ENCODE data around the gene CLTCL1.
A peak's percentile ranks its signal among the peaks of the same experiment; 100 is the strongest.

The CLTCL1 gene

DNA sequence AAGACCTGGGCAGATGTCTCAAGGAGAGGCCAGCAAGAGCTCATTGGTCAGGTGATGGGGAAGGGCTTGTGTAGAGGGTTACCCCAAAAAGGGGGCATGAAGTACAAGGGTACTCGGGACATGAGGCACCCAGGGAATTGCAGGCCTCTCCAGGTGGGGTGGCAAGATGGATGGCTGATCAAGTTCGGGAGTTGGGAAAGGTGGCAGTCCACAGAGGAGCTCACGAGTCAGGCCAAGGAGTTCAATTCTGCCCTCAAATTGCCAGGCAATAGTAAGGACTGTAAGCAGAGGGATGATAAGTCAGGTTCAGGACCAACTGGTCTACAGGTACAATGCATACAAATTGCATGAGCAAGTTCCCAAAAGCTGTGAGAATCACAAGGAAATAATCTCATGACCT is 70.7 kb downstream of the CLTCL1 start:
- no peak overlapping the region for H3K4me3 Mint-ChIP-seq
- no peak overlapping the region for H3K27ac Mint-ChIP-seq (ENCODE audit: low read depth)
- H3K36me3 Mint-ChIP-seq (ENCODE audit: insufficient read depth), result peaks cover 6% of the 10 kb centered on the region
- no peak for DNase-seq (ENCODE audit: low spot score in 2 of 2)
- no peaks in the 10 kb centered on the region for H3K27me3 Mint-ChIP-seq
- no peak for ATAC-seq (replicated peaks; ENCODE audit: extremely low read depth, poor library complexity, severe bottlenecking)
- H3K4me1 Mint-ChIP-seq, result peaks cover 5% of the 10 kb centered on the region
- no peaks in the 10 kb centered on the region for H3K9me3 Mint-ChIP-seq

DNA sequence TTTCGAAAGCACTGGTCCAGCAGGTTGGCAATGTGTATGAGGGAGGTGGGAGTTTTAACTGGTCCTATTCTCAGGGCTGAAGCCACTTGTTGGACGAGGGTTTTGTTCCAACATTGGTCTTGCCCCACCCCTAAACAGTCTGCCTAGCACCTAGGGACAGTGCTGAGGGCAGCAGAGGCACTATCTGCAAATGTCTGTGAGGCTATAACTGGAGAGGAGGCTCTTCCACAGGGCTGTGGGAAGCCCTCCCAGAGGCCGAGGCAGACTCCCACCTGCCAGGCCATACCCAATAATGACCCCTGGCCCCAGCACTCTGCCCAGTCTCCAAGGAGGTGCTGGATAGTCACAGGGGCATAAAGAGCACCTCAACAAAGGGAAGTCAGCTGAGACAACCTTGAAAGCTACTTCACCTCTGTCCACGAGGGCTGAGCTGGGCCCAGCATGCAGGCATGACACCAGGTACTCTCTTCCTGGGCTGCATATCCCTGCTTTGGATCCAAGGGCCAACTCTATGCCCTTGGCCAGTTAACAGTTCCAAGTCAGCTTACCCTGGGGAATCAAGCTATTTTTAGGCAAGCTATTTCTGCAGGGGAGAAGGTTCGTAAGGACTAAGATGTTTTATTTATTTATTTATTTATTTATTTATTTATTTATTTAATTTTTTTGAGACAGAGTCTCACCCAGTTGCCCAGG is 72.8 kb downstream of the CLTCL1 start:
- no peak for ATAC-seq (replicated peaks; ENCODE audit: extremely low read depth, poor library complexity, severe bottlenecking)
- DNase-seq (ENCODE audit: low spot score in 2 of 2), result no peak
- H3K27ac Mint-ChIP-seq (ENCODE audit: low read depth), result no peak overlapping the region
- no peaks in the 10 kb centered on the region for H3K27me3 Mint-ChIP-seq
- H3K4me3 Mint-ChIP-seq, result no peak overlapping the region
- H3K9me3 Mint-ChIP-seq, result no peaks in the 10 kb centered on the region
- H3K36me3 Mint-ChIP-seq (ENCODE audit: insufficient read depth), result peaks cover 6% of the 10 kb centered on the region
- H3K4me1 Mint-ChIP-seq, result peaks cover 5% of the 10 kb centered on the region

DNA sequence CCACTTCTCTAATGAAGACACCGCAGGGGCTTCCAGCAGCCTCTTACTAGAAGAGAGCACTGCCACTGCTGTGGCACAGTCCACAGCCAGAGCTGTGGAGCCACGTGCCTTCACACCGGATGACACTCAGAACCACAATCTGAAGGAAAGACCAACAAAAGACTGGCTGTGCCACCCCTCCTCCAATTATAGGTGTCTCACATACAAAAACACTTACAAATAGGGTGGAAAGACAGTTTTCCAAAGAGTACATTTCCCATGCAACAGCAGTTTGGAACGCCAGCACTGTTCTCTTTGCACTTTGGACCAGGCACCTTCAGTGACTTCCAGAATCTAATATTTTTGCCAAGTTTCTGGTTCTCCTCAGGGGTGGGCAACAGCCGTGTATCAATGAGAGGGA is 74.9 kb downstream of the CLTCL1 start:
- DNase-seq (ENCODE audit: low spot score in 2 of 2) (no peak), ATAC-seq (replicated peaks; ENCODE audit: extremely low read depth, poor library complexity, severe bottlenecking) (peak; percentile 70)
- Mint-ChIP-seq H3K9me3 (no peaks in the 10 kb centered on the region), H3K4me3 (no peak overlapping the region), H3K27ac (ENCODE audit: low read depth) (no peak overlapping the region), H3K4me1 (peaks cover 5% of the 10 kb centered on the region), H3K27me3 (peaks cover 11% of the 10 kb centered on the region), H3K36me3 (ENCODE audit: insufficient read depth) (peaks cover 6% of the 10 kb centered on the region)

DNA sequence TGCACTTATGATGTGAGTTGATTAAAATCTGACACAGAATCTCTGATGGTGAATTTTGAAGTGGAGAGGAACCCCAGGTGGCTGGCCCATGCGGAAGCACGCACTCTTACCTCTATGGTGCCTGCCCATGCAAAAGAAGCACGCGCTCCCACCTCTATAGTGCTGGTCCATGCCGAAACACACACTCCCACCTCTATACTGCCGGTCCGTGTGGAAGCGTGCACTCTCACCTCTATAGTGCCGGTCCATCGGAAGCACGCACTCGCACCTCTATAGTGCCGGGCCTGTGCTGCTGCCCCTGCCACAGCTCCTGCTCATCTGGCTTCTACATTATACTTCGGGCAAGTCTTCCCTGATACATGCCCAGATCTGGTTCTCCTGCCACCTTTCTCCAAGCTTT is 76.2 kb downstream of the CLTCL1 start:
- Mint-ChIP-seq H3K9me3 (no peaks in the 10 kb centered on the region), H3K27ac (ENCODE audit: low read depth) (no peak overlapping the region), H3K27me3 (peaks cover 11% of the 10 kb centered on the region), H3K36me3 (ENCODE audit: insufficient read depth) (peaks cover 3% of the 10 kb centered on the region), H3K4me1 (peaks cover 5% of the 10 kb centered on the region), H3K4me3 (no peak overlapping the region)
- ATAC-seq (replicated peaks; ENCODE audit: extremely low read depth, poor library complexity, severe bottlenecking) (no peak), DNase-seq (ENCODE audit: low spot score in 2 of 2) (no peak)

DNA sequence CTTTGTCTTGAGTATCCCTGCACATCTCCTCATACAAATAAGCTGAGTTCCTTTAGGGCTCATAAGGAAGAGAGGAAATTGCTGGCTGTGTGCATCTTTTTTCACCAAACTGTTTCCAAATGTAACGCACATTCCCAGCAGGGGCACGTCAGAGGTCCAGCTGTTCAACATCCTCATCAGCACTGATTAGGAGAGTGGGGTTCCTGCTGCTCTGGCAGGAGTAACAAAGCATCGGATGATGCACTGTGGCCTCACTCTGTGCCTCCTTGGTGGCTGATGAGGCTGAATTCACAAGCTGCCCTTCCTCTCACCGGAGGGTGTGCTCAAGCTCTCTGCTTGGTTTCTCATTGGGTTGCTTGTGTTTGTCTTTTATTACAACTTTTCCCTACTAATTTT is 77.4 kb downstream of the CLTCL1 start:
- Mint-ChIP-seq H3K27ac (ENCODE audit: low read depth) (no peak overlapping the region), H3K9me3 (no peaks in the 10 kb centered on the region), H3K4me3 (no peak overlapping the region), H3K36me3 (ENCODE audit: insufficient read depth) (peaks cover 3% of the 10 kb centered on the region), H3K27me3 (peaks cover 24% of the 10 kb centered on the region), H3K4me1 (peaks cover 5% of the 10 kb centered on the region)
- no peak for DNase-seq (ENCODE audit: low spot score in 2 of 2)
- ATAC-seq (replicated peaks; ENCODE audit: extremely low read depth, poor library complexity, severe bottlenecking), result no peak

DNA sequence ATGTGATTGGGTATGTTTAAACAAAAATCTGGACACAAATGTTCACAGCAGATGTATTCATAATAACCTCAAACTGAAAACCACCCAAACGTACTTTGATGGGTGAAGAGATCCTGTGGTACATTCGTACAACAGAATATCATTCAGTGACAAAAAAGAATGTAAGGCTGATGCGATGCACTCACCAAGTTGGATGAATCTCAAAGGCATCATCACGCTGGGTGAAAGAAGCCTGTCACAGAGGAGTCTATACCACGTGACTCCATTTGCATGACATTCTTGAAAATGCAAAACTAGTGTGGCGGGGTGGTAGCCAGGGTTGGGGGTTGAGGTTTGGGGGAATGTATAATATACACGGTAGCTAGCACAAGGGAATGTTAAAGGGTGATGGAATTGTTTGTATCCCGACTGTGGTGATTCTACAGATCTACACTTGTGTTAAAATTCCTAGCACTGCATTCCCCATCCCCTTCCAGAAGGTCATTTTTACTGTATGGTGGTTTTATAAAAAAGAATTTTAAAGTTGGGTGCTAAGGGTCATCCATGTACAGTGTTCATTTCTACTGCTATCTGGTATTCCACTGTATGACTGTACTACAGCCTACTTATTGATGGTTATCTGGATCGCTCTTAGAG is 78.0 kb downstream of the CLTCL1 start:
- Mint-ChIP-seq H3K36me3 (ENCODE audit: insufficient read depth) (peaks cover 3% of the 10 kb centered on the region), H3K27ac (ENCODE audit: low read depth) (no peak overlapping the region), H3K9me3 (no peaks in the 10 kb centered on the region), H3K4me1 (peaks cover 5% of the 10 kb centered on the region), H3K4me3 (no peak overlapping the region), H3K27me3 (peaks cover 29% of the 10 kb centered on the region)
- no peak for ATAC-seq (replicated peaks; ENCODE audit: extremely low read depth, poor library complexity, severe bottlenecking)
- DNase-seq (ENCODE audit: low spot score in 2 of 2), result no peak

DNA sequence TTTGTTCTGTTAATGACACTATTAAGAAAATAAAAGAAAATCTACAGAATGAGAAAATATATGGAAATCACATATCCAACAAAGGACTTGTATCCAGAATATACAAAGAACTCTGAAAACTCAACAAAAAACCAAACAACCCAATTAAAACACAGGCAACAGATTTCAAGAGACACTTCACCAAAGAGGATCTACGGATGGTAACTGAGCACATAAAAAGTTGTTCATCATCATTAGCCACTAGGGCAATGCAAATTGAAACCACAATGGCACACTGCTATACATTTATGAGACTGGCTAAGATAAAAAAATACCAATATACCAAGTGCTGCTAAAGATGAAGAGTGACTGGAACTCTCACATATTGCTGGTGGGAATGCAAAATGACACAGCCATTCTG is 78.5 kb downstream of the CLTCL1 start:
- DNase-seq (ENCODE audit: low spot score in 2 of 2), result no peak
- peaks cover 35% of the 10 kb centered on the region for H3K27me3 Mint-ChIP-seq
- no peak overlapping the region for H3K27ac Mint-ChIP-seq (ENCODE audit: low read depth)
- peaks cover 3% of the 10 kb centered on the region for H3K36me3 Mint-ChIP-seq (ENCODE audit: insufficient read depth)
- no peak for ATAC-seq (replicated peaks; ENCODE audit: extremely low read depth, poor library complexity, severe bottlenecking)
- H3K4me3 Mint-ChIP-seq, result no peak overlapping the region
- H3K4me1 Mint-ChIP-seq, result peaks cover 5% of the 10 kb centered on the region
- no peaks in the 10 kb centered on the region for H3K9me3 Mint-ChIP-seq

DNA sequence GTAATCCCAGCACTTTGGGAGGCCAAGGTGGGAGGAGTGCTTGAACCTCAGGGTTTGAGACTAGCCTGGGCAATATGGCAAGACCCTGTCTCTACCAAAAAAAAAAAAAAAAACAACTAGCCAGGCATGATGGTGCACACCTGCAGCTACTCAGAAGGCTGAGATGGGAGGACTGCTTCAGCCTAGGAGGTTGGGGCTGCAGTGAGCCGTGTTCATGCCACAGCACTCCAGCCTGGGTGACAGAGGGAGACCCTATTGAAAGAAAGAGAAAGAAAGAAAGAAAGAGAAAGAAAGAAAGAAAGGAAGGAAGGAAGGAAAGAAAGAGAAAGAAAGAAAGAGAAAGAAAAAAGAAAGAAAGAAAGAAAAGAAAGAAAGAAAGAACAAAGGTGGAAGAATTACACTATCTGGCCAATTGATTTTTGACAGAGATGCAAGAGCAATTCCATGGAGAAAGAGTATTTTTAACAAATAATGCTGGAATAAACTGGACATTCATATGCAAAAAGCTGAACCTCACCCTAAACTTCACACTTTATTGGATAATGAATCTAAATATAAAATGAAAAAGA is 79.1 kb downstream of the CLTCL1 start:
- ATAC-seq (replicated peaks; ENCODE audit: extremely low read depth, poor library complexity, severe bottlenecking) (no peak), DNase-seq (ENCODE audit: low spot score in 2 of 2) (no peak)
- Mint-ChIP-seq H3K4me1 (peaks cover 5% of the 10 kb centered on the region), H3K9me3 (no peaks in the 10 kb centered on the region), H3K36me3 (ENCODE audit: insufficient read depth) (peaks cover 3% of the 10 kb centered on the region), H3K27me3 (peaks cover 41% of the 10 kb centered on the region), H3K4me3 (no peak overlapping the region), H3K27ac (ENCODE audit: low read depth) (no peak overlapping the region)

DNA sequence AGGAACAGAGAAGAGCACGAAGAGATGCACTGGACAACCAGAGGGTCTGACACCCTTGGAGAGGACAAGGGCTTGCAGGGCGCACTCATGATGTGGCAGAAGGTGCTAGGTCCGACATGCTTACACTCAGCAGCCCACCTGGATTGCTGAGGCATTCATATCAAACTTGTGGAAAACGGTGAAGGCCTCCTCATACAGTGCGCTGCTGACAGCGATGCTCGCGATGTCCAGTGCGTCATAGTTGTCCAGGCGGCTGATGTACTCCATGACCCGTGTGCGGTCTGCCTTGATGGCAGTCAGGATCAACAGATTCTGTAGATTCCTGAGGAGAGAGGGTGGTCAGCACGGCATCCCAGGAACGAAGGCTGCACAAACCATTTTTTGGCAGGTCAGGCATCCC is 81.3 kb downstream of the CLTCL1 start:
- Mint-ChIP-seq H3K9me3 (no peaks in the 10 kb centered on the region), H3K4me3 (no peak overlapping the region), H3K4me1 (no peaks in the 10 kb centered on the region), H3K27ac (ENCODE audit: low read depth) (no peak overlapping the region), H3K27me3 (peaks cover 43% of the 10 kb centered on the region), H3K36me3 (ENCODE audit: insufficient read depth) (no peaks in the 10 kb centered on the region)
- no peak for ATAC-seq (replicated peaks; ENCODE audit: extremely low read depth, poor library complexity, severe bottlenecking)
- DNase-seq (ENCODE audit: low spot score in 2 of 2), result no peak

DNA sequence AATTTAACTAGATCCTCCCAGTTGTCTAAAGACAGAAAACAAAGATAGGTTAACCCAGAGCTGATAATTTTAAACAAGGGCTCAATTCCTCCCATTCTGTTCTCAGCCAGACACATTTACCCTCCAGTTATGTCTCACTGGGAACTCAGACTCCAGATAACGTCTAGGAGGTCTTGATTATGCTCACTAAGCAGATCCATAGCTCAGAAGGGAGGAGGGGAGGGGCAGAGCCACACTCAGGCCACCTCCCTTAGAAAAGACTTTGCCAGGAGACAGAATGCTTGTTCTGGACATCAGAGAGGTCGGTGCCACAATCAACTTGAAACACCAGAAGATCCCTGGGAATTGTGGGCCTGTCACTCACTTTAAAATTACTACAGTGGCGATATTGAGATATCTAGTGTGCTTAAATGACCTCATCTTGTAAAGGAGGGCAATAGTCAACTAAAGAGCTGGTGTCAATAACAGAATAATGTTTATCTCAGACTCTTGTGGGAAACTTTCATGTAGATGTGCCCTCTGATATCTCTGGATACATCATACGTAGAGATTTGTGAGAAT is 83.2 kb downstream of the CLTCL1 start:
- ATAC-seq (replicated peaks; ENCODE audit: extremely low read depth, poor library complexity, severe bottlenecking) (no peak), DNase-seq (ENCODE audit: low spot score in 2 of 2) (no peak)
- Mint-ChIP-seq H3K27me3 (peaks cover 55% of the 10 kb centered on the region), H3K36me3 (ENCODE audit: insufficient read depth) (no peaks in the 10 kb centered on the region), H3K27ac (ENCODE audit: low read depth) (no peak overlapping the region), H3K4me1 (no peaks in the 10 kb centered on the region), H3K9me3 (no peaks in the 10 kb centered on the region), H3K4me3 (no peak overlapping the region)

DNA sequence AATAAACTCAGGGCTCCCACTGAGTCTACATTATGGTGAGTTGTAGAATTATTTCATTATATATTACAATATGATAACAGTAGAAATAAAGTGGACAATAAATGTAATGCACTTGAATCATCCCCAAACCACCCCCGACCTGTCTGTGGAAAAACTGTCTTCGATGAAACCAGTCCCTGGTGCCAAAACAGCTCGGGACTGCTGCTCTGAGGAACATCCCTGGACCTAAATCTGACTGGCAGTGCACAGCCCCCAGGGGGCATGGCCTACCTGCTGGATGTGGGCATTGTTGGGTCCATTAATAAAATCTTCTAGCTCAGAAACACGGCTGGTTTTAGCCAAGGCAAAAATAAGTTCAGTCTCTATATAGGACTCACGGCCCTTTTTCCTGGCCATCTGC is 83.6 kb downstream of the CLTCL1 start:
- Mint-ChIP-seq H3K36me3 (ENCODE audit: insufficient read depth) (no peaks in the 10 kb centered on the region), H3K27ac (ENCODE audit: low read depth) (no peak overlapping the region), H3K4me3 (no peak overlapping the region), H3K9me3 (no peaks in the 10 kb centered on the region), H3K4me1 (no peaks in the 10 kb centered on the region), H3K27me3 (peaks cover 55% of the 10 kb centered on the region)
- DNase-seq (ENCODE audit: low spot score in 2 of 2), result no peak
- ATAC-seq (replicated peaks; ENCODE audit: extremely low read depth, poor library complexity, severe bottlenecking), result no peak

DNA sequence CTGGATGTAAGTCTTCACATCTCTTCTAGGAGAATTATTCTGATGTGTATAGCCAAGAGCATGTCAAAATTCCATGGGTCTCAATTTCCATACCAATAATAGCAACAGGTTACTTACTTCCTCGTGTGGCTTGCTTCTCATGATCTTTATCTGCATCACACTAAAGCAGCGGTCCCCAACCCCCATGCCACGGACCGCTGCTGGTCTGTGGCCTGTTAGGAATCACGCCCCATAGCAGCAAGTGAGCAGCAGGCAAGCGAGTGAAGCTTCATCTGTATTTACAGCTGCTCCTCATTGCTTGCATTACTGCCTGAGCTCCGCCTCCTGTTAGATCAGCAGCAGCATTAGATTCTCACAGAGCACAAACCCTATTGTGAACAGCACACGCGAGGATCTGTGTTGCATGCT is 84.1 kb downstream of the CLTCL1 start:
- no peak overlapping the region for H3K27ac Mint-ChIP-seq (ENCODE audit: low read depth)
- H3K4me3 Mint-ChIP-seq, result no peak overlapping the region
- H3K9me3 Mint-ChIP-seq, result peaks cover 4% of the 10 kb centered on the region
- H3K4me1 Mint-ChIP-seq, result peaks cover 5% of the 10 kb centered on the region
- ATAC-seq (replicated peaks; ENCODE audit: extremely low read depth, poor library complexity, severe bottlenecking) (no peak), DNase-seq (ENCODE audit: low spot score in 2 of 2) (no peak)
- peaks cover 50% of the 10 kb centered on the region for H3K27me3 Mint-ChIP-seq
- H3K36me3 Mint-ChIP-seq (ENCODE audit: insufficient read depth), result no peaks in the 10 kb centered on the region

DNA sequence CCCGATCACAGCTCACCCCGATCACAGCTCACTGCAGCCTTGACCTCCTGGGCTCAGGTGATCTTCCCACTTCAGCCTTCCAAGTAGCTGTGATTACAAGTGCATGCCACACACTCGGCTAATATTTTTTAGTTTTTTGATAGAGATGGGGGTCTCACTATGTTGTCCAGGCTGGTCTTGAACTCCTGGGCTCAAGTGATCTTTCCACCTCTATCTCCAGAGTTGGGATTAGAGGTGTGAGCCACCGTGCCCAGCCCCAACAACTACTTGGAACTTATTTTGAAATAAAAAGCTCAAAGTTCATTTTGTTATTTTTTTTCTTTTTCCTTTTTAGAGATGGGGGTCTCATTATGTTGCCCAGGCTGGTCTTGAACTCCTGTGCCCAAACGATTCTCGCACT is 85.2 kb downstream of the CLTCL1 start:
- no peak overlapping the region for H3K4me3 Mint-ChIP-seq
- DNase-seq (ENCODE audit: low spot score in 2 of 2) (no peak), ATAC-seq (replicated peaks; ENCODE audit: extremely low read depth, poor library complexity, severe bottlenecking) (no peak)
- H3K4me1 Mint-ChIP-seq, result peaks cover 6% of the 10 kb centered on the region
- peaks cover 6% of the 10 kb centered on the region for H3K9me3 Mint-ChIP-seq
- peaks cover 2% of the 10 kb centered on the region for H3K36me3 Mint-ChIP-seq (ENCODE audit: insufficient read depth)
- H3K27me3 Mint-ChIP-seq, result peaks cover 45% of the 10 kb centered on the region
- H3K27ac Mint-ChIP-seq (ENCODE audit: low read depth), result no peak overlapping the region

All from central memory CD8-positive, alpha-beta T cell (primary cell).